Thoracic aorta (tissue), 2 donors: ENCODE measurements around the gene HDAC9. TPM values are rescaled to one million over a fixed set of nuclear protein-coding genes. Genes with fewer than 3 reads are reported as not detected.
A peak's percentile ranks its signal among the peaks of the same experiment; 100 is the strongest.

Experiments
- ATAC-seq: fragments of 150-250 bp; one replicate; pipeline ENCODE4 v1.8.0; 2017; ENCODE audit warnings: low read depth; ENCODE audit not compliant: insufficient number of reproducible peaks, low FRiP score
- DNase-seq: peaks from one replicate; pipeline ENCODE4 v3.0.0-alpha.2; 2020; ENCODE audit warnings: low spot score
- H3K27ac ChIP-seq, 2 donors: fragments of 200-600 bp; sonication (generic); 1 replicate in 1 of 2; 2 replicates in 1 of 2; pipeline ENCODE4 v1.5.1; 2016; ENCODE audit warnings: mild to moderate bottlenecking in 2 of 2, moderate library complexity in 2 of 2
- H3K27me3 ChIP-seq: fragments of 200-600 bp; sonication (generic); replicated peaks from 2 replicates; pipeline ENCODE4 v1.6.0; 2016; ENCODE audit warnings: mild to moderate bottlenecking; ENCODE audit not compliant: insufficient read depth
- H3K36me3 ChIP-seq: fragments of 200-600 bp; sonication (generic); one replicate; pipeline ENCODE4 v1.5.1; 2016
- H3K4me1 ChIP-seq, 2 donors: fragments of 200-600 bp; sonication (generic); 1 replicate in 1 of 2; 2 replicates in 1 of 2; pipeline versions ENCODE4 v1.5.1 to v1.6.0; 2016; ENCODE audit warnings: low read depth in 2 of 2, mild to moderate bottlenecking in 1 of 2; ENCODE audit not compliant: control insufficient read depth in 1 of 2
- H3K4me3 ChIP-seq: fragments of 200-600 bp; sonication (generic); 2 replicates; pipeline ENCODE4 v1.5.1; 2016; ENCODE audit warnings: mild to moderate bottlenecking
- H3K9me3 ChIP-seq: fragments of 200-600 bp; sonication (generic); 2 replicates; pipeline ENCODE4 v1.5.1; 2016
- total RNA-seq, 2 donors: library from RNA; depleted of rRNA; stranded (reverse); fragments of >200 nt; gene quantifications; one replicate each; pipeline versions ENCODE4 v1.1.0 to v1.2.3, GENCODE V29; 2016
- TF ChIP-seq, protein P1 (sequence below): fragments of 200-600 bp; sonication (generic); IDR thresholded peaks from one replicate; pipeline ENCODE4 v1.5.1; 2019; ENCODE audit warnings: antibody characterized with exemption

HDAC9 gene
- total RNA-seq, 2 donors from 2014 or later = 64.1 to 81.6 TPM

DNA sequence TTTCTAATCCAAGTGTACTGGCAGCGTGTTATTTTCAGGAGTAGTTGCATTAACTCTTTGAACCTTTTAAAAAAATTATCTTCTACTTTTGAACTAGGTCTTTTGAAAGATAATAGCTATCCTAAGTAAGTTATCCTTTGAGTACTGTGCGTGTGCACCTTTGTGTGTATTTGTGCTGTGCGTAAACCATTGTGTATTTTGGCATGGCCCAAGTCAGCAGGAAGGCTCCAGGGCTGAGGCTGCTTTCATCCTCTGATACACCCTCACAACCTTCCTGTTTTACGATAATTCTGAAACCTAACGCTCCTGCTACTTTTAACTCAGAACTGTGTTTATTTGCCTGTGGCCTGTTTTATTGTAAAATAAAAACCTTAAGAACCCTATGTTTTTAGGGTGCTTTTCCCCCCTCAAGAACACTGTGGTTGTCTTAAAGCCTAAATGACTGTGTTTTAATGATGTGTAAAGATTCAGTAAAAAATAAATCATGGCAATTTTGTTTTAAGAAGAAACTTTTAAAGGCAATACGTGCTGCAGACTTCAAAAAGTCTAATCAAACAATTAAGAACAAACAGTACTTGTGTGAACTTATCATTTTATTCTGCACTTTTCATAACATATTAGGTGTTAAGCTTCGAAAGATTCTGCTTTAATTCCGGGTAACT lies 57.5 kb downstream of the HDAC9 start:
- Histone ChIP-seq H3K36me3 (no peaks in the 10 kb centered on the region), H3K27me3 (no peaks in the 10 kb centered on the region), H3K4me1 (peaks cover 43 to 64% of the 10 kb centered on the region in 2 donors), H3K27ac (peak overlapping the region; percentile 39 to 60), H3K9me3 (no peaks in the 10 kb centered on the region), H3K4me3 (peak overlapping the region; percentile 38)
- TF ChIP-seq, protein P1, sequence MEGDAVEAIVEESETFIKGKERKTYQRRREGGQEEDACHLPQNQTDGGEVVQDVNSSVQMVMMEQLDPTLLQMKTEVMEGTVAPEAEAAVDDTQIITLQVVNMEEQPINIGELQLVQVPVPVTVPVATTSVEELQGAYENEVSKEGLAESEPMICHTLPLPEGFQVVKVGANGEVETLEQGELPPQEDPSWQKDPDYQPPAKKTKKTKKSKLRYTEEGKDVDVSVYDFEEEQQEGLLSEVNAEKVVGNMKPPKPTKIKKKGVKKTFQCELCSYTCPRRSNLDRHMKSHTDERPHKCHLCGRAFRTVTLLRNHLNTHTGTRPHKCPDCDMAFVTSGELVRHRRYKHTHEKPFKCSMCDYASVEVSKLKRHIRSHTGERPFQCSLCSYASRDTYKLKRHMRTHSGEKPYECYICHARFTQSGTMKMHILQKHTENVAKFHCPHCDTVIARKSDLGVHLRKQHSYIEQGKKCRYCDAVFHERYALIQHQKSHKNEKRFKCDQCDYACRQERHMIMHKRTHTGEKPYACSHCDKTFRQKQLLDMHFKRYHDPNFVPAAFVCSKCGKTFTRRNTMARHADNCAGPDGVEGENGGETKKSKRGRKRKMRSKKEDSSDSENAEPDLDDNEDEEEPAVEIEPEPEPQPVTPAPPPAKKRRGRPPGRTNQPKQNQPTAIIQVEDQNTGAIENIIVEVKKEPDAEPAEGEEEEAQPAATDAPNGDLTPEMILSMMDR = no peak
- ATAC-seq (no peak), DNase-seq (no peak)

DNA sequence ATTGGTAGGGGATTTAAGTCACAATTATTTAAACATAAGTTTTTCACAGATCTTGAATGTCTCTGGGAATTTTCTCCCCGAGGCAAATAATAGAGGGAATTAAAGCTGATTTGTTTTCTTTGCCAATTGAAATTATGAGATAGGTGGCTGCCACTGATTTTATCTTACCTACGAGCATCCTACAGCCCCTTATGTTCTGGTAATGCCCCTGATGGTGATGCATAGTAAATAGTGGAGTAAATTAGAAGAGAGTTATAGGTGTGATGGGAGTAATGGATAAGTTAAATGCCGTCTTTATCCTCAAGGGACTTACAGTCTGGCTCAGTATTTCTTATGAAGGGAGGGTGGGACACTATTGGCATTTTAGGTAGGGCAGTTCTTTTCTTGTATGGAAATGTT lies 58.1 kb downstream of the HDAC9 start:
- ATAC-seq (no peak), DNase-seq (no peak)
- Histone ChIP-seq H3K4me3 (no peak overlapping the region), H3K9me3 (no peaks in the 10 kb centered on the region), H3K27me3 (no peaks in the 10 kb centered on the region), H3K4me1 (peaks cover 43 to 70% of the 10 kb centered on the region in 2 donors), H3K36me3 (no peaks in the 10 kb centered on the region), H3K27ac (peak overlapping the region in 1 of 2 donors; percentile 60)
- TF ChIP-seq, protein P1 = no peak

DNA sequence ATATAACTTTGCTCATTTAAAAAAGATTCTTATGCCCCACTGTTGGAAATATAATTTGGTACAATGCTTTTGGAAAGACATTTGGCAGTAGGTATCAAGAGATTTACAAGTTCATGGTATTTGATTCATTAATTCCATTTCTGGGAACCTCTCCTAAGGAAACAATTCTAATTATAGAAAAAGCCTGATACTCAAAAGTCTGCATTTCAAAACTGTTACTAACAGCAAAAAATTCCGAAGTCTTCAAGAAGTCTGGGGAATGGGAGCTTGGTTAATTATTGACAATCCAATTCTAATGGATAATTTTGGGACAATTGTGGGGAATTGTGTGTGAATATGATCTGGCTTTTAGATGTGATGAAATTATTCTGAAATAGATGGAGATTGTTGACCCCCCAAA lies 59.6 kb downstream of the HDAC9 start:
- Histone ChIP-seq H3K4me3 (peak overlapping the region; percentile 47), H3K4me1 (peaks cover 43 to 74% of the 10 kb centered on the region in 2 donors), H3K9me3 (no peaks in the 10 kb centered on the region), H3K27ac (peak overlapping the region in 1 of 2 donors; percentile 56), H3K27me3 (no peaks in the 10 kb centered on the region), H3K36me3 (no peaks in the 10 kb centered on the region)
- ATAC-seq (no peak), DNase-seq (no peak)
- TF ChIP-seq, protein P1 = no peak

GRCh38 chr7:18555968-18556367 lies 60.4 kb downstream of the HDAC9 start:
- H3K36me3 ChIP-seq = no peaks in the 10 kb centered on the region

DNA sequence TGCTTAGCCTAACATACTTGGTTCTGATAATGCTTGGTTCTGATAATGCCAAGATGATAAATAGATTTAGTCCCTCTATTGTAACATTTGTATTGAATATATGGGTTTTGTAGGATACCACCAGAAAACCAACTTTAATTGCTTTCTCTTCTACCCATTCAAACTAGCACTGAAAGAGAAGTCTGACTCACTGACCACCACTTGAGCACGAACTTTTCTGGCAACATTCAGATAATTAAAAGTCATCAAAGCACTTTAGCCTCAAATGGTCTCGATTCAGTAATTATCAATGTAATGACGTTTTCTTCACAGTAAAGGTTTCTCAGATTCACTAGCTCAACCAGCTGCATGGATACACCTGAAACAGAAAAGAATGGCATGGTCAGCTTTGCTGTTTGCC lies 63.0 kb downstream of the HDAC9 start:
- peaks cover 26 to 47% of the 10 kb centered on the region in 2 donors for H3K4me1 ChIP-seq
- H3K9me3 ChIP-seq = no peaks in the 10 kb centered on the region
- H3K27ac ChIP-seq = peak overlapping the region; percentile 33 to 54
- TF ChIP-seq, protein P1 = no peak
- no peaks in the 10 kb centered on the region for H3K27me3 ChIP-seq
- no peaks in the 10 kb centered on the region for H3K36me3 ChIP-seq
- DNase-seq (no peak), ATAC-seq (no peak)
- H3K4me3 ChIP-seq = no peak overlapping the region

More at GRCh38 chr7:18555968-18556367, 60.4 kb downstream of the HDAC9 start:
- ATAC-seq = no peak
- H3K9me3 ChIP-seq = no peaks in the 10 kb centered on the region
- no peaks in the 10 kb centered on the region for H3K27me3 ChIP-seq
- H3K4me1 ChIP-seq = peaks cover 43 to 73% of the 10 kb centered on the region in 2 donors
- TF ChIP-seq, protein P1 = no peak
- H3K27ac ChIP-seq = peak overlapping the region; percentile 18 to 56
- no peak overlapping the region for H3K4me3 ChIP-seq
- DNase-seq = no peak
